Muscle of leg (tissue), 16 donors: Measurements from ENCODE around the gene LRP1-AS. TPM values are rescaled to one million over a fixed set of nuclear protein-coding genes. Genes with fewer than 3 reads are reported as not detected.

ENCODE experiments used
- DNase-seq: peaks from one replicate; pipeline ENCODE4 v3.0.0; 2013
- H3K27ac ChIP-seq: one replicate; pipeline ENCODE4 v1.5.1; 2013; ENCODE audit warnings: mild to moderate bottlenecking, low read length, control low read depth
- H3K27me3 ChIP-seq: one replicate; pipeline ENCODE4 v1.6.1; 2013; ENCODE audit warnings: low read length; ENCODE audit not compliant: control insufficient read depth, insufficient read depth
- H3K36me3 ChIP-seq: one replicate; pipeline ENCODE4 v1.6.1; 2013; ENCODE audit warnings: low read length; ENCODE audit not compliant: control insufficient read depth, insufficient read depth
- H3K4me1 ChIP-seq: one replicate; pipeline ENCODE4 v1.6.1; 2013; ENCODE audit warnings: low read length; ENCODE audit not compliant: control insufficient read depth, insufficient read depth
- H3K4me3 ChIP-seq: one replicate; pipeline ENCODE4 v1.5.1; 2013; ENCODE audit warnings: low read length, control low read depth
- H3K9me3 ChIP-seq: replicated peaks from 2 replicates; pipeline ENCODE4 v1.6.1; 2013; ENCODE audit warnings: low read depth, low read length; ENCODE audit not compliant: control insufficient read depth
- WGBS: methylation state at CpG from one replicate; pipeline ENCODE4 v1.1.5; 2013; ENCODE audit warnings: missing lambda C conversion rate; ENCODE audit not compliant: insufficient coverage; 5-methylcytosine and 5-hydroxymethylcytosine counted together
- long read RNA-seq, 11 donors: transcript quantifications; one replicate each; lab custom pipeline, GENCODE V29; 2026
- polyA plus RNA-seq, 8 donors: library from polyadenylated mRNA; unstranded; fragments of 120-200 nt; gene quantifications; one replicate each; pipeline versions ENCODE4 v1.2.1 to v1.2.3, GENCODE V29; 2013; ENCODE audit warnings: inconsistent platforms in 1 of 8, low replicate concordance in 1 of 8; ENCODE audit not compliant: insufficient read length in 8 of 8, insufficient read depth in 1 of 8
- total RNA-seq: library from RNA; stranded (reverse); fragments of 120-200 nt; gene quantifications from one replicate; pipeline ENCODE4 v1.2.4, GENCODE V29; 2013

Gene LRP1-AS
- 0.66 TPM for total RNA-seq
- polyA plus RNA-seq, result 1 to 10 TPM in 2 of 8 donors, under 1 TPM in 4, not detected in 2; 0.45 to 1.7 (median 0.85) TPM
- long read RNA-seq, donor 1, result 0 reads
- long read RNA-seq, donor 2, result 0 reads
- long read RNA-seq, donor 3, result 0 reads
- long read RNA-seq, donor 4, result 0 reads
- long read RNA-seq, donor 5, result 0 reads
- long read RNA-seq, donor 6, partial matches to known transcripts, result 0 of 1 reads
- long read RNA-seq, donor 6, other reads (novel, unspliced or antisense), result 0 of 1 reads
- long read RNA-seq, donor 7, partial matches to known transcripts, result 0 of 1 reads
- long read RNA-seq, donor 7, other reads (novel, unspliced or antisense), result 0 of 1 reads
- long read RNA-seq, donor 8, partial matches to known transcripts, result 0 of 1 reads
- long read RNA-seq, donor 8, other reads (novel, unspliced or antisense), result 0 of 1 reads
- long read RNA-seq, donor 9, result 0 reads
- long read RNA-seq, donor 10, result 0 reads
- long read RNA-seq, donor 11, result 0 reads

DNA sequence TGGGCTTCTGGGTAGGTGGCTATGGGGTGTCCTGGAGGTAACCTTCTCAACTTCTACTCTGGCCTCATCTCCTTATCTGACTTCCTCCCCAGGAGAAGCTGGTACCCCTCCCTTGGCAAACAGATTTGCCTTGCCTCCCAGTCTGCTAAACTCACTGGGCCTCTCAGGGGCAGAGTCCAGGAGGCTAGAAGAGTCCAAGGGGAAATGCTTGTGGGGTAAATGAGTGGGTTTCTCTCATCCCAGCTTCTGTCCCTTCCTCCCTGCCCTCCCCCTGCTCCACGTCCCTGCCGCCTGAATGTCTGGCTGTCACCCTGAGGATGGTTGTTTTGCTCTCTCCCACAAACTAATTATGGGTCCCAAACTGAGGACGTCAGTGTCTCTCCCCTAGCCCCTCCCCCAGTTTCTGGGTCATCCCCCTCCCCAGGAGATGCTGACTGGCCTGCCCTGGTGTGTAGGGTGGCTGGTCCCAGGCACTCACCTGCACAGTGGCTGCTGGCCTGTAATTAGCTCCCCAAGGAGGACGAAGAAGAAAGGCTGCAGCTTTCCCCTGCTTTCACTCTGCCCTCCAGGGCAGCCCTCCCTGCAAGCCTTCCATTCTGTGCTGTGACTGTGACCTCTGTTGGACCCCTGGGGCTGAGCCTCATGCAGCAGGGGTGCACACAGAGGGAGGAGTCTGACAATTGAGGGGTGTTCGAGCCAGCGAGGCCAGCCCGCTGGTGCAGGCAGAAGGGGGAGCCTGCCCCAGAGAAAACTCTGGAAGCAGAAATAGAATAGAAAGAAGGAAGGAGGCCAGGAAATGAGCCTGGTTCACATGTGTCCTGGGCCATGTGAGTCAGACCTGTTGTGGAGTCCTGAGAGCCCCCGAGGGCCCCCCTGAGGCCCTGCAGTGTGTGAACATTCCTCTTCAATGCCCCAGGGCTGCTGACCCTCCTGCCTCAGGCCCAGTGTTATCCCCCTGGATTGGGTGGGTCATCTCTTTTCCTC, at the start of gene LRP1-AS:
TSS of gene LRP1-AS (minus strand) at position 659 of the 984 bp plus-strand sequence.
- Histone ChIP-seq H3K9me3 (no peaks in the 10 kb centered on the region), H3K27ac (peak within 1 kb of the TSS; percentile 54), H3K4me1 (peaks cover 77% of the 10 kb centered on the region), H3K36me3 (peaks cover 68% of the 10 kb centered on the region), H3K27me3 (no peaks in the 10 kb centered on the region), H3K4me3 (no peak within 1 kb of the TSS)
- peak; percentile 47 for DNase-seq
- 27% methylated on average over 5 of the region's 8 CpGs for WGBS

DNA sequence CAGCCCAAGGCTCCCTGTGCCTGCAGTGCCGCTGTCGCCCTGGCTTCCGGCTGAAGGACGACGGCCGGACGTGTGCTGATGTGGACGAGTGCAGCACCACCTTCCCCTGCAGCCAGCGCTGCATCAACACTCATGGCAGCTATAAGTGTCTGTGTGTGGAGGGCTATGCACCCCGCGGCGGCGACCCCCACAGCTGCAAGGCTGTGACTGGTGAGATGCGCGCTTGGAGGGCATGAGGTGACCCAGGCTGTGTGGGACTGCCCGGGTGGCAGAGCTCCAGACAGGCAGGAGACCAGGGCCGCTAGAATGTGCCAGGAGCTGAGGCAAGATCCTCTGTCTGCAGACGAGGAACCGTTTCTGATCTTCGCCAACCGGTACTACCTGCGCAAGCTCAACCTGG, 49.5 kb upstream of the LRP1-AS start:
- H3K36me3 ChIP-seq, result peaks cover 90% of the 10 kb centered on the region

DNA sequence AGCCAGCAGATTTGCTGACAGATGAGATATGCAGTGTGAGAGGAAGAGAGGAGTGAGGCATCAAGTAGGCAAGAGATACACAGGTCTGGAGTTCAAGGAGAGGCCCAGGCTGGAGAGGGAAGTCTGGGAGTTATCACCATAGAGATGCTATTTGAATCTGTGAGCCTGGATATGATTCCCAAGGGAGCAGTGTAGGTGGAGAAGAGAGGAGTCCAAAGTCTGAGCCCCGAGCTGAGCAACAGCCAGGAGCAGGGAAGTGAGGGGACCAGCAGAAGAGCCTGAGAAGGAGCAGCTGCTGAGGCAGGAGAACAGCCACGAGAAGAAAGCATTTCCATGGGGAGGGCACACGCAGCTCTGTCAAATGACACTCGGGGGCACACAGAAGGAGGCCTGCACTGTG, 49.0 kb upstream of the LRP1-AS start:
- H3K4me3 ChIP-seq, result no peak overlapping the region
- no peak for DNase-seq
- no peaks in the 10 kb centered on the region for H3K9me3 ChIP-seq
- H3K4me1 ChIP-seq, result no peaks in the 10 kb centered on the region
- 48% methylated on average over 4 of the region's 4 CpGs for WGBS
- H3K27me3 ChIP-seq, result no peaks in the 10 kb centered on the region
- H3K27ac ChIP-seq, result no peak overlapping the region
- H3K36me3 ChIP-seq, result peaks cover 90% of the 10 kb centered on the region

More for the DNA sequence above, 49.5 kb upstream of the LRP1-AS start:
- DNase-seq, result no peak
- Histone ChIP-seq H3K27me3 (no peaks in the 10 kb centered on the region), H3K4me3 (no peak overlapping the region), H3K27ac (no peak overlapping the region), H3K9me3 (no peaks in the 10 kb centered on the region), H3K4me1 (no peaks in the 10 kb centered on the region)
- WGBS, result 90% methylated on average over 15 of the region's 22 CpGs

DNA sequence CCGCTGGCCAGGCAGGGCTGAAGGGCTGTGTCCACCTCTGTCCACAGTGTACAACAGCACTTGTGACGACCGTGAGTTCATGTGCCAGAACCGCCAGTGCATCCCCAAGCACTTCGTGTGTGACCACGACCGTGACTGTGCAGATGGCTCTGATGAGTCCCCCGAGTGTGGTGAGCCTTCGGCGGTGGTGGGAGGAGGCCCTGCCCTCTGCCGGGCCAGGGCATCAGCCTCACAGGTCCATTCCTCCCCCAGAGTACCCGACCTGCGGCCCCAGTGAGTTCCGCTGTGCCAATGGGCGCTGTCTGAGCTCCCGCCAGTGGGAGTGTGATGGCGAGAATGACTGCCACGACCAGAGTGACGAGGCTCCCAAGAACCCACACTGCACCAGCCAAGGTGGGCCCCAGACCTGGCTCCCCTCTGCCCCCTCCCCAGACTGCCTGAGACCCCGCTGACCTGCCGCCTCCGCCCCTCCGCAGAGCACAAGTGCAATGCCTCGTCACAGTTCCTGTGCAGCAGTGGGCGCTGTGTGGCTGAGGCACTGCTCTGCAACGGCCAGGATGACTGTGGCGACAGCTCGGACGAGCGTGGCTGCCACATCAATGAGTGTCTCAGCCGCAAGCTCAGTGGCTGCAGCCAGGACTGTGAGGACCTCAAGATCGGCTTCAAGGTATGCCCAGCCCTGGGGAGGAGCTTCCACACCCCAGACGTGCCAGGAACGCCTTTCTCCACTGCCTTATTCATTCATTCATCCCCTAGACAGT, 48.4 kb upstream of the LRP1-AS start:
- Histone ChIP-seq H3K27me3 (no peaks in the 10 kb centered on the region), H3K36me3 (peaks cover 91% of the 10 kb centered on the region), H3K4me3 (no peak overlapping the region), H3K27ac (no peak overlapping the region), H3K4me1 (no peaks in the 10 kb centered on the region), H3K9me3 (no peaks in the 10 kb centered on the region)
- DNase-seq, result no peak
- WGBS, result 70% methylated on average over 29 of the region's 34 CpGs

DNA sequence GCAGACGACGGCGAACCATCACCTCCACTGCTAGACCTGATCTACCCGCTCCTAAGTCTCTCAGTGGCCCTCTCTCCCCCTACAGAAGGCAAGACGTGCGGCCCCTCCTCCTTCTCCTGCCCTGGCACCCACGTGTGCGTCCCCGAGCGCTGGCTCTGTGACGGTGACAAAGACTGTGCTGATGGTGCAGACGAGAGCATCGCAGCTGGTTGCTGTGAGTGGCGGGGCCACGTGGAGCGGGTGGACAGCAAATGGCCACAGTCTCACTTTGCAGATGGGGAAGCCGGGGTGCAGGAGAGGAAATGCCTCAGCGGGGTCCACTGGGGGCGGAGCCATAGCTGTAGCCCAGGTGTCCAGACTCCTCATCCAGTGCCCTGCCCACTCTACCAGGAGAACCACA, 47.8 kb upstream of the LRP1-AS start:
- Histone ChIP-seq H3K9me3 (no peaks in the 10 kb centered on the region), H3K4me3 (no peak overlapping the region), H3K4me1 (no peaks in the 10 kb centered on the region), H3K27ac (no peak overlapping the region), H3K36me3 (peaks cover 91% of the 10 kb centered on the region), H3K27me3 (no peaks in the 10 kb centered on the region)
- DNase-seq, result no peak
- WGBS, result 84% methylated on average over 12 of the region's 19 CpGs

DNA sequence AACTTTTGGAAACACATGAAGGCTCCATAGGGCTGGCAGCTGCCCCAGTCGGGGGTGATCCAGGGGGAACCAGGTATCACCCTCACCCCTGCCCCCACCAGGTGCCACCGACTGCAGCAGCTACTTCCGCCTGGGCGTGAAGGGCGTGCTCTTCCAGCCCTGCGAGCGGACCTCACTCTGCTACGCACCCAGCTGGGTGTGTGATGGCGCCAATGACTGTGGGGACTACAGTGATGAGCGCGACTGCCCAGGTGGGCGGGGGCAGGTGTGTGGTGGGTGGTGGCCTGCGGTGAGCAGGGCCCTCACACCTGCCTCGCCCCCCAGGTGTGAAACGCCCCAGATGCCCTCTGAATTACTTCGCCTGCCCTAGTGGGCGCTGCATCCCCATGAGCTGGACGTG, 46.8 kb upstream of the LRP1-AS start:
- H3K27me3 ChIP-seq, result no peaks in the 10 kb centered on the region
- H3K4me3 ChIP-seq, result no peak overlapping the region
- H3K4me1 ChIP-seq, result peaks cover 2% of the 10 kb centered on the region
- H3K9me3 ChIP-seq, result no peaks in the 10 kb centered on the region
- WGBS, result 90% methylated on average over 14 of the region's 18 CpGs
- H3K36me3 ChIP-seq, result peaks cover 87% of the 10 kb centered on the region
- no peak overlapping the region for H3K27ac ChIP-seq
- no peak for DNase-seq

DNA sequence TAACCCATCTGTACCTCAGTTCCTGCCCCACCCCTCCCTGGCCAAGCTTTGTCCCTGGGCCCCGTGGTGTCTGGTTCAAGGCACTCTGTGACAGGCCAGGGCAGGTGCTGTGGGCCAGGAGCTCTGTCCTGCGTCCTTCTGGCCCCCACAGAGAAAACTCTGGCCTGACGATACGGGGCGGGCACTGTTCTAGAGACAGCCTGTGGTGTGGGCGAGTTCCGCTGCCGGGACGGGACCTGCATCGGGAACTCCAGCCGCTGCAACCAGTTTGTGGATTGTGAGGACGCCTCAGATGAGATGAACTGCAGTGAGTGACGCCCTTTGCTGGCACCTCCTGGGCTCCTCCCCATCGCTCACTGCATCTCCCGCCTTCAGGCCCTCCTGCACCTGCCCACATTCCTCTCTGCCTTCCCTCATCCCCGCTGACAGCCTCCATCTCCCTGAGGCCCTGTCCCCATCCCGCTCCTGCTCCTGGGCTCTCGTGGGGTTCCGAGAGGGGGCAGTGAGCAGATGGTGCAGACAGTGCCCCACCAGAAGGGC, 46.4 kb upstream of the LRP1-AS start:
- no peak for DNase-seq
- no peaks in the 10 kb centered on the region for H3K27me3 ChIP-seq
- 86% methylated on average over 18 of the region's 19 CpGs for WGBS
- H3K4me3 ChIP-seq, result no peak overlapping the region
- no peaks in the 10 kb centered on the region for H3K9me3 ChIP-seq
- no peak overlapping the region for H3K27ac ChIP-seq
- H3K36me3 ChIP-seq, result peaks cover 85% of the 10 kb centered on the region
- peaks cover 2% of the 10 kb centered on the region for H3K4me1 ChIP-seq

DNA sequence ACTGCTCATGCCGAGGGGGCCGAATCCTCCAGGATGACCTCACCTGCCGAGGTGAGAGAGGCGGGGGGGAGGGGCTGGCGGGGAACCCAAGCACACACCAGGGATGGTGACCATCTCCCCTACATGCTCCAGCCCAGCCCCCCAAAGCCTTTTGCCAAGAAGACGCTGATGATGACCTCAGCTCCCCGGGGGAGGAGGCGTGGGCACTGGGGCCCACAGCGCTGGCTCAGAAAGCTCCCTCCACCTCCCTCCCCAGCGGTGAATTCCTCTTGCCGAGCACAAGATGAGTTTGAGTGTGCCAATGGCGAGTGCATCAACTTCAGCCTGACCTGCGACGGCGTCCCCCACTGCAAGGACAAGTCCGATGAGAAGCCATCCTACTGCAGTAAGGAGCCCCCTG, 45.5 kb upstream of the LRP1-AS start:
- 73% methylated on average over 11 of the region's 16 CpGs for WGBS
- H3K36me3 ChIP-seq, result peaks cover 85% of the 10 kb centered on the region

DNA sequence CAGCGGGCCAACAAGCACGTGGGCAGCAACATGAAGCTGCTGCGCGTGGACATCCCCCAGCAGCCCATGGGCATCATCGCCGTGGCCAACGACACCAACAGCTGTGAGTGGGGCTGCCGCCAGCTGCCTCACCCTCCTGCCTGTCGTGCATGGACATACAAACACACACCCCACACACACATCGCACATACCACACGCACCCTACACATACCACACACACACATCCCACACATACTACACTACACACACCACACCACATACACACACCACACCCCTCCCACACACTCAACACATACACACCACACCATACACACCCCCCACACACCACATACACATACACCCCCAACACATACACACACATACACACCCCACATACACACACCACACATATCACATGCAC, 44.0 kb upstream of the LRP1-AS start:
- no peak for DNase-seq
- H3K9me3 ChIP-seq, result no peaks in the 10 kb centered on the region
- peaks cover 2% of the 10 kb centered on the region for H3K4me1 ChIP-seq
- WGBS, result 76% methylated on average over 11 of the region's 11 CpGs
- no peaks in the 10 kb centered on the region for H3K27me3 ChIP-seq
- H3K4me3 ChIP-seq, result no peak overlapping the region
- no peak overlapping the region for H3K27ac ChIP-seq
- H3K36me3 ChIP-seq, result peaks cover 86% of the 10 kb centered on the region

More for the DNA sequence above, 45.5 kb upstream of the LRP1-AS start:
- DNase-seq, result no peak
- Histone ChIP-seq H3K9me3 (no peaks in the 10 kb centered on the region), H3K4me3 (no peak overlapping the region), H3K4me1 (peaks cover 2% of the 10 kb centered on the region), H3K27me3 (no peaks in the 10 kb centered on the region), H3K27ac (no peak overlapping the region)
